GM18858 (cell line): ENCODE results near the gene TRIM62.
"Not testable (repeated sequence)": the region's sequence is repeated elsewhere in the genome, so short reads cannot be mapped to it uniquely, and the experiment has no call there.

Experiments
- ATAC-seq: cut with Tn5 transposase; IDR thresholded peaks from one replicate; pipeline ENCODE4 v1.9.1; 2021; ENCODE audit not compliant: unreplicated experiment

TRIM62 gene

DNA sequence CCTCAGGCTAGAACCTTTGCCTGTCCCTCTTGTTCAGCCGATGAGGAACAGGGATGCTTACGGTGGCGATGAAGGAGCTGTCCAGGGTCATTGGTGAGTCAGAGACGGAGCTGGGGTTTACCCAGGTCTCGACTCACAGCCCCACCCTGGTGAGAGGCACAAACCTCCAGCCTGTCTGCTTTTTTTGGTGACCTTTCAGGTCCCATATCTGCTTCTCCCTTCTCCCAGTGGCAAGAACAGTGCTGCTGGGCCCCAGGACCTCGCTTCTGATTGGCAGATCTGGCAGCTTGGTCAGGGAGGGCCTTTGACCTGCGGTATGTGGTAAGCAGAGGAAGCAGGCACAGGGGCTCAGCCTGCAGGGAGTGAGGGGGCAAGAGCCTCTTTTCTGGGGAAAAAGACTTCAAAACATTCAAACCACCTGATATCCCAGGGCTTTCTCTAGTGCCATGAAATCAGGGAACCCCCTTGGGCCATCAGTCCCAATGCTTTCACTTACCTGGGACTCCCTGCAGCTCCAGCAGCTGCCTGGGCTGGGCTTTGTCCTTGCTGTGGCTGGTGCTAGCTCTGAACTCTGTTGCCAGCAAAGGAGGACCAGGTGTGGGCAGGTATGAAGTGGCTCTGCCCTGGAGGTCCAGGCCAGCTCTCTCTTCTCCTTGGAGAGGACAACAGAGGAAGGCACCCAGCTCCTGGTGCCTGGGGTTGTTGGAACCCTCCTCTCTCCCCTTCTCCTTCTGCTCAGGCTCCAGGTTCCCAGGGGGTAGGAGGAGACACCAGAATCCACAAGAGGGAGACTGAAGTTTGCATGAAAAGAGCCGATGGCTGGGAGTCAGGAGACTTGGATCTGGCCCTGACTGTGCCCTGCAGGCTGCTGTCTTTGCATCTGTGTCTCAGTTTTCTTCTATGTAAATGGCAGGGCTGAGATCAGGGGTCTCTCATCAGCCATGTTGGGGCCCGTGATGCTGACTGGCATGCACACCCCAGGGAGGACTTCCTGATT lies 41.4 kb downstream of the TRIM62 start:
- no peak for ATAC-seq

DNA sequence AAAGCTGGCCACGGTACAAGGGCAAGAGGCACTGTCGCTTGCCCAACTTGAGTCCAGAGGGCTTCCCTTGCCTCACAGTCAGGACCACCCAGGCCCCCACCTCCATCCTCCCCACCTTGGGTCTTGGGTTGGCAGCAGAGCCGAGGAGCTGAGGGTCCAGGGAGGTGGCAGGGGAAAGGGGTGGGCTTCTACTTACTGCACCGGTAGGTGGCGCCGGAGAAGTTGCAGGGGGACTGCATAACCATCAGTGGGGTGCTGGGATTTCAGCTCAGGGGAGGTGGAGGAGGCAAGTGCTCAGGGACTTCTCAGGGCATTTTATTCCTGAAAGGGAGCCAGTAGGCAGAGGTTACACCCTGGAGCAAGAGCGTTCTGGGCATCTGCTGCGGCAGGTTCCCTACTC lies 44.0 kb downstream of the TRIM62 start:
- no peak for ATAC-seq

DNA sequence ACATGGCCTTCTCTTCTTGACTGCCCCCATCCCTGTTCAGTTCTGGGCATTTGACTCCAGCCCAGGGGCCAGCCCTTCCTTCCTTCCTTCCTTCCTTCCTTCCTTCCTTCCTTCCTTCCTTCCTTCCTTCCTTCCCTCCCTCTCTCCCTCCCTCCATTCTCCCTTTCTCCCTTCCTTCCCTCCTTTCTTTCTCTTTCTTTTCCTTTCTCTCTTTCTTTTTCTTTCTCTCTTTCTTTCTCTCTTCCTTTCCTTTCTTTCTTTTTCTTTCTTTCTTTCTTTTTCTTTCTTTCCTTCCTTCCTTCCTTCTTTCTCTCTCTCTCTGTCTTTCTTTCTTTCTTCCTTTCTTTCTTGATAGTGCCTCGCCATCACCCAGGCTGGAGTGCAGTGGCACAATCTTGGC lies 45.8 kb downstream of the TRIM62 start:
- not testable (repeated sequence) for ATAC-seq

DNA sequence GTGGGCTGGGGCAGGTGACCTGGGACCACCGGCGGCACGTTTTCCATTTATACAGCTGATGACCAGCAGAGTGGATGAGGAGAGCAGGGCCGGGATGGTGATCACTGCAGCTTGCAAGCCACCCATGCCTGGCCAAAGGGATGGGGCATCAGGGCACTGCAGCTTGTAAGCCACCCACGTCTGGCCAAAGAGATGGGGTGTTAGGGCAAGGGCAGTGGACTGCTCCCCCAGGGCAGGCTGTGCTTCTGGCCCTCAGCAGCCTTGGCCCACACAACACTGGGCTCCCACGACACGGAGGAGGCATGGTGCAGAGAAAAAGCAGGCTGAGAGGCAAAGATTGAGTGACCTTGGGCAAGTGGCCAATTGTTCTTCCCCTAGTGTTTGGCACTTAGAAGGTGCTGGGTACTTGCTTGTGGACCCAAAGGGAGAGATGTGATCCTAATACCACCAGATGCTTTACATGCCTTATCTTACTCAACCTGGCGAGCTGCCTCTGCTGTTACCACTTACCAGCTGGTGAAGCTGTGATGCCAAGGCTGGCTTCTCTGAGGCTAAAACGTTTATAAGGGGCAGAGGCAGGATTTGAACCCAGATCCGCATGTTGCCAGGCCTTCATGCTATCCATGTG lies 48.3 kb downstream of the TRIM62 start:
- no peak for ATAC-seq

DNA sequence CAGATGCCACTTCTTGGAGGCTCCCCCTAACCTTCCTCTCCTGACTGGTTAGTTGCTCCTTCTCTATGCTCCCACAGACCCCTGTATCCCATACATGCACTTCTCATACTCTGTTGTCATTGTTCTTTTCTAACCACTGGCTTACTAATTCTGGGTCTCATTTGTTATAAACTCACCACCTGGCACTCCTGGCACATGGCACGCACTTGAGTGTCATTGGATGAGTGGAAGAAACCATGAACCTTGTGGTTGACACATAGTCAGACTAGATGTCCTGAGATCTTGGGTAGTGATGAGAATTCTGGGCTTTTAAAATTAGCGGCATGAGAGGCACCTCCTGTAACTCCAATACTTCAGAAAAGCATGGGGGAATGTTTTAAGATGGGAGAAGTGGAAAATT lies 49.3 kb downstream of the TRIM62 start:
- ATAC-seq: no peak

DNA sequence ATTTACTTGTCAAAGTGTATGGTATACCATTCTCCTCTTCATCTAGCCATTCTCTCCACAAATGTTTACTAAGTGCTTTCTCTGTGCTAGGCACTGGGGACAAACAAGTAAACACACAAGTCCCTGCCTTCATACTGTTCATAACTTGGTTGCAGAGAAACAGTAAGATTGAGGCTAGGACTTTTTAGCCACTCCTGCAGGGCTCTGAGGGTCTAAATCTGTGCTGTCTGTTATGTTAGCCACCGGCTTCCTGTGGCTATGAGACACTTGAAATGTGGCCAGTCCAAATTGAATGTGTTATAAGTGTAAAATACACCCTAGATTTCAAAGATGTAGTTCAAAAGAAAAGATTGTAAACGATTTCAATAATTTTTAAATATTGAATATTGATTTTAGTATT lies 50.7 kb downstream of the TRIM62 start:
- no peak for ATAC-seq

GRCh38 chr1:33130297-33130696 lies 51.5 kb downstream of the TRIM62 start:
- no peak for ATAC-seq

DNA sequence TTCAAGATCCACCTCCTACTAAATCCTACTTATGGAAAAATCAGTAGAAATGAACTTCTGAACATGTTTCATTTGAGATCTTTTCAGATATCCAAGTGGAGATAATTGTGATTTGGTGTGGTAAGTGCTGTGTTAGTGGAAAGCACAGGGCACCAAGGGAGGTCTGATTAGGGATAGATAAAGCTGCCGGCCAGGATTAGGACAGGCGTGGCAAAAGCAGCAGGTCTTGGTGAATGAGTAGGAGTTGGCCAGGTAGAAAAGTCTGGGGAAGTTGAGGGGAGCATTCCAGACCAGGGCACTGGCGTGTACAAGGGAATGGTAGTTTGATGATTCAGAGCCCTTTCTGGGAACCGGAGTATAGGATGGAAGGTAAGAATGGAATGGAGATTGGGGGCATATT lies 53.1 kb downstream of the TRIM62 start:
- no peak for ATAC-seq

- peak; percentile 76 for ATAC-seq
Measured at GRCh38 chr1:33127001-33127823, 54.6 kb downstream of the TRIM62 start.

- ATAC-seq: no peak
Measured at GRCh38 chr1:33126411-33127000, 55.3 kb downstream of the TRIM62 start.

DNA sequence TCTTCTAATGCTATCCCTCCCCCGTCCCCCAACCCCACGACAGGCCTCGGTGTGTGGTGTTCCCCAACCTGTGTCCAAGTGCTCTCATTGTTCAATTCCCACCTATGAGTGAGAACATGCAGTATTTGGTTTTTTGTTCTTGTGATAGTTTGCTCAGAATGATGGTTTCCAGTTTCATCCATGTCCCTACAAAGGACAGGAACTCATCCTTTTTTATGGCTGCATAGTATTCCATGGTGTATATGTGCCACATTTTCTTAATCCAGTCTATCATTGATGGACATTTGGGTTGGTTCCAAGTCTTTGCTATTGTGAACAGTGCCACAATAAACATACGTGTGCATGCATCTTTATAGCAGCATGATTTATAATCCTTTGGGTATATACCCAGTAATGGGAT lies 57.2 kb downstream of the TRIM62 start:
- not testable (repeated sequence) for ATAC-seq

- ATAC-seq: no peak
Measured at GRCh38 chr1:33123266-33123665, 58.6 kb downstream of the TRIM62 start.

DNA sequence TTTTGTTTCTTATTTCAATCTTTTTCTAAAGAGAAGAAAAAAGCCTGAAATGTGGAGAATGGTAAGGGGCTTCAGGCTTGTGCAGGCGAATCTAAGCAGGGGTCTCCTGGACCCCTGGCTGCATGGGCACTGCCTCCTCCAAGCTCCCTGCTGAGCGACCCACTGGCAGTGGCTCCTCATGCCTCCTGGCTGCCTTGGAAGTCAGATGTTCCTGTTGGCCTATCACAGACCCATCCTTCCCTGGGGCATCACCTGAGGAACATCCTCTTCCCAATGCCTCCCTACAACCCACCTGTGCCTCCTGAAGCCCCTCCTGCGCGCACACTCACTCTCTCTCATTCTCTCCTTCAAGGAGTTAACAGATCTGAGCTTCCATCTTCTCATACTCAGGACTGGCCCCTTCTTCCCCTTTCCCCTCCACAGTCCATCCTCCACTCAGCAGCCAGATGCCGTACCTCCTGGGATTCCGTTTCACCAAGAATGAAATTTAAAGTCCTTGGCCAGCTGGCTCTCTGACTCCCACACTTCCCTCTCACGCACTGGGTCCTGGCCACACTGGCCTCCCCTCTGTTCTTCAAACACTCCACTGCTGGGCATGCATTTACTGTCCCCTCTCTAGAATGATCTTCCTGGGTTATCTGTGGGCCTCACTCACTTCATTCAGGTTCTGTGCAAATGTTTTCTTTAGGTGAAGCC lies 59.2 kb downstream of the TRIM62 start:
- ATAC-seq: no peak

DNA sequence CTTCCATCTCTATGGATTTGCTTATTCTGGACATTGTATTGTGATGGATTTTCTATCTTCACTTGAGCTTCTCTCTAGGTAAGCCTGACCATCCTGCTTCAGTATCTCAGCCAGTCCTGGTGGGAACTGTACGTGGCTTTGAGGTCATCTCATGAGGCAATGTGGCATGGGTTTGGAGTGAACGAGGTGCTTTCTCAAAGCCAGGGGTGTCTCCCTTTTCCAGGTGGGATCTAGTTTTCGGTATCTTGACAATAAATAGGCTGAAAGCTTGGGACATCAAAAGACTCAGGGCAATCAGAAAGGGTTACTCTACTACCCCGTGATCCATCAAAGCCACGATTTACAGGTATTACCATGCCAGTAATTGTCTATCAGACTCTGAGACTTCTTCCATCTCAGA lies 60.1 kb downstream of the TRIM62 start:
- no peak for ATAC-seq

GRCh38 chr1:33120436-33121231 lies 61.2 kb downstream of the TRIM62 start:
- ATAC-seq: no peak

DNA sequence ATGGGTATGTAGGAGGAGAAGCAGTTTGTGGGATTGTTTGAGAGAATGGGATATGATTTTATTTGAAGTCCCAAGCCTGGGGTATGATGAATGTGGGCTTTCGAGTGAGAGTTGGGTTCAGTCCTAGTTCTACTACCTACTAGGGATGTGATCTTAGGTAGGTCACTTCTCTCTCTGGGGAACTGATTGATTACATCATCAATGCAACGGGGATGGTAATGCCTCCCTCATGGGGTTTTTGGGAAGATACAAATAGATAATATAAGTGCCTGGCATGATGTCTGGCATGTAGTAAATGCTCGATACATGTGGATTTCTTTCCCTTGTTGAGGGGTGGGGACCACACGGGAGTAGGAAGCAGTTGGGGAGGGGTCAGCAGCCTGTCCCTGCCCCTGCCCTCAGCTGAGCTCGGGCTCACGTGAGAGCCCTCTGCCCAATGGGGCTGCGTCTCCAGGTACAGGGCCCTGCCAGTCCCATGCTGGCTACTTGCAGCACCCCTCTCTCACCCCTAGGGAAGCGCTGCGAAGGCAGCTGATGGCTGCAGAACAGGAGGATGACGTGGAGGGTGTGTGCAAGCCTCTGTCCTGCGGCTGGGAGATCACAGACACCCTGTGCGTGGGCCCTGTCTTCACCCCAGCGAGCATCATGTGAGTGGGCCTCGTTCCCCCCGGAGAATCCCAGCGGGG lies 62.2 kb downstream of the TRIM62 start:
- ATAC-seq: no peak

- no peak for ATAC-seq
Measured at GRCh38 chr1:33119050-33119449, 62.8 kb downstream of the TRIM62 start.

GRCh38 chr1:33118274-33118673 lies 63.6 kb downstream of the TRIM62 start:
- ATAC-seq: no peak

- ATAC-seq: no peak
Measured at GRCh38 chr1:33117440-33118085, 64.3 kb downstream of the TRIM62 start.
